NCI-H748 (cell line): ENCODE data around the gene CCL2.

ENCODE experiments used
- DNase-seq: peaks from one replicate; lab custom pipeline; 2025; ENCODE audit not compliant: unreplicated experiment; lab: John Stamatoyannopoulos, UW

The CCL2 gene

GRCh38 chr17:34261568-34262337, 6.7 kb downstream of the CCL2 start:
- no peak for DNase-seq

- no peak for DNase-seq
Measured at GRCh38 chr17:34265711-34266110, 10.6 kb downstream of the CCL2 start.

GRCh38 chr17:34269969-34270368, 14.9 kb downstream of the CCL2 start, which contains the start of gene CCL7:
Gene CCL7, plus strand, starts transcription at chr17:34270221. Its CDS starts 70 bp downstream, at chr17:34270291.
- DNase-seq = no peak

- DNase-seq = no peak
Measured at GRCh38 chr17:34275881-34276280, 20.8 kb downstream of the CCL2 start.

GRCh38 chr17:34276826-34277225, 21.7 kb downstream of the CCL2 start:
- no peak for DNase-seq

- DNase-seq = no peak
Measured at GRCh38 chr17:34283571-34283970, 28.5 kb downstream of the CCL2 start.

GRCh38 chr17:34285286-34285792, 30.3 kb downstream of the CCL2 start, which contains the start of gene CCL11:
Gene CCL11, plus strand, starts transcription at chr17:34285742. Its CDS starts 67 bp downstream, at chr17:34285809.
- DNase-seq = no peak

GRCh38 chr17:34287875-34288274, 32.8 kb downstream of the CCL2 start:
- no peak for DNase-seq

- no peak for DNase-seq
Measured at GRCh38 chr17:34290586-34290985, 35.5 kb downstream of the CCL2 start.

- DNase-seq = no peak
Measured at GRCh38 chr17:34291721-34292348, 36.8 kb downstream of the CCL2 start.

- DNase-seq = no peak
Measured at GRCh38 chr17:34299027-34299426, 43.9 kb downstream of the CCL2 start.

- DNase-seq = peak; percentile 80
Measured at GRCh38 chr17:34299956-34300577, 45.0 kb downstream of the CCL2 start.

- DNase-seq = no peak
Measured at GRCh38 chr17:34300652-34301370, 45.7 kb downstream of the CCL2 start.

- no peak for DNase-seq
Measured at GRCh38 chr17:34301986-34302385, 46.9 kb downstream of the CCL2 start.

GRCh38 chr17:34302636-34303035, 47.6 kb downstream of the CCL2 start:
- no peak for DNase-seq

- no peak for DNase-seq
Measured at GRCh38 chr17:34303606-34304005, 48.5 kb downstream of the CCL2 start.

GRCh38 chr17:34305061-34305460, 50.0 kb downstream of the CCL2 start:
- no peak for DNase-seq

- DNase-seq = no peak
Measured at GRCh38 chr17:34305606-34306005, 50.5 kb downstream of the CCL2 start.

GRCh38 chr17:34306466-34306865, 51.4 kb downstream of the CCL2 start:
- peak; percentile 47 for DNase-seq
